Measurements from ENCODE around the gene PGM1.

Gene PGM1

GRCh38 chr1:63705078-63705477, 111.9 kb downstream of the PGM1 start:
- no peak for DNase-seq

- DNase-seq: no peak
These were observed 116.1 kb downstream of the PGM1 start for GRCh38 chr1:63709267-63709828.

All from stimulated activated CD4-positive, alpha-beta T cell treated with anti-CD3 and anti-CD28 coated beads, Interleukin-4, amount 100 ng/mL, for 4 hours (primary cell).